A172 (cell line): ENCODE data around the gene PRR5L. TPM values are rescaled to one million over a fixed set of nuclear protein-coding genes. Genes with fewer than 3 reads are reported as not detected.
A peak's percentile ranks its signal among the peaks of the same experiment; 100 is the strongest.
"Not testable (repeated sequence)": the region's sequence is repeated elsewhere in the genome, so short reads cannot be mapped to it uniquely, and the experiment has no call there.

ENCODE experiments used
- DNase-seq: peaks from one replicate; pipeline ENCODE4 v3.0.0-alpha.2; 2015; ENCODE audit warnings: low spot score
- total RNA-seq: library from RNA; depleted of rRNA; stranded (reverse); fragments of >200 nt; shearing (Covaris generic); gene quantifications from 2 replicates; pipeline ENCODE4 v1.2.3, GENCODE V29; 2014

Gene PRR5L
- total RNA-seq, 1 experiment from 2014 or later = 2.5 TPM

GRCh38 chr11:36459046-36459445 lies 163.0 kb downstream of the PRR5L start:
- DNase-seq = no peak

GRCh38 chr11:36460220-36460619 lies 164.1 kb downstream of the PRR5L start:
- no peak for DNase-seq

DNA sequence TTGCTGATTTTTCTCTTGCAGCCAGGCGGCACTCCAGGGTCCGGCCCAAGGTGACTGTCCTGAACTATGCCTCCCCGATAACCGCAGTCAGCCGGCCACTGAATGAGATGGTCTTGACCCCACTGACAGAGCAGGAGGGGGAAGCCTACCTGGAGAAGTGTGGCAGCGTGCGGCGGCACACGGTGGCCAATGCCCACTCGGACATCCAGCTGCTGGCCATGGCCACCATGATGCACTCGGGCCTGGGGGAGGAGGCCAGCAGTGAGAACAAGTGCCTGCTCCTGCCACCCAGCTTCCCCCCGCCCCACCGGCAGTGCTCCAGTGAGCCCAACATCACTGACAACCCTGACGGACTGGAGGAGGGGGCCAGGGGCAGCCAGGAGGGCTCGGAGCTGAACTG lies 166.2 kb downstream of the PRR5L start:
- no peak for DNase-seq

DNA sequence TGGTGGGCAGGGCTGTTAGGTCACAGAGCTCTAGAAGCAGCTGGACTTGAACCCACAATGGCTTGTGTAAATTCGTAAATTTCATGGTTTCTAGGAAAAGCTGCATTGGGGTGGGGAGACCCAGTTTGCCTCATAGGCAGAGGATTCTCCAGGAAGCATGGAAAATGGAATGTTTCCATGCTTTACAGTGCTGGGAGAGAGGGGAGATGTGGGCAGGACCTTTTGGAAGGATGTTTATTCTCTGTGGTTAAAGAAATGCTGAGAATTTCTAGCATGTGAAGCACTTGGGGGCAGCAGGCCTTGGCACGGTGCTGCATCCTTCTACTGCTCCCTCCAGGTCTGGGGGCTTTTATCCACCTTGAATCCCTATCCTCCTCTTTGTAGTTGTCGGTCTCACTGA lies 167.7 kb downstream of the PRR5L start:
- DNase-seq = peak; percentile 46

DNA sequence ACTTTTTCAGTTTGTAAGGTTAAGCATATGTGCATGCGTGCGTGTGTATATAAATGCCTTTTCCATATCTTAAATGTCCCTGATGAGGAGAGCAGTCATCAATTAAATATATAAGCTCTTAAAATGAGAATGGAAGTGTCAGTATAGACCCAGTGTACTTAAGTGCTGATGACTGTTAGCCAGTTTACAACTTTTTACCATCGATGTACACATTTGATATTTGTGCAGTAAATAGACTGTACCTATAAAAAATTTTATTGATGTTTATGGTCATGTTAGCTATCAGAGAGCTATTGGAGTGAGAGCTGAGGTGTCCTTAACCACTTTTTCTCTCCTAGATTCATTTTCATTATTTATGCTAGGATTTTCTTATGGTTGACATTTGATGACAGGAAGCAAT lies 168.6 kb downstream of the PRR5L start:
- DNase-seq = no peak

DNA sequence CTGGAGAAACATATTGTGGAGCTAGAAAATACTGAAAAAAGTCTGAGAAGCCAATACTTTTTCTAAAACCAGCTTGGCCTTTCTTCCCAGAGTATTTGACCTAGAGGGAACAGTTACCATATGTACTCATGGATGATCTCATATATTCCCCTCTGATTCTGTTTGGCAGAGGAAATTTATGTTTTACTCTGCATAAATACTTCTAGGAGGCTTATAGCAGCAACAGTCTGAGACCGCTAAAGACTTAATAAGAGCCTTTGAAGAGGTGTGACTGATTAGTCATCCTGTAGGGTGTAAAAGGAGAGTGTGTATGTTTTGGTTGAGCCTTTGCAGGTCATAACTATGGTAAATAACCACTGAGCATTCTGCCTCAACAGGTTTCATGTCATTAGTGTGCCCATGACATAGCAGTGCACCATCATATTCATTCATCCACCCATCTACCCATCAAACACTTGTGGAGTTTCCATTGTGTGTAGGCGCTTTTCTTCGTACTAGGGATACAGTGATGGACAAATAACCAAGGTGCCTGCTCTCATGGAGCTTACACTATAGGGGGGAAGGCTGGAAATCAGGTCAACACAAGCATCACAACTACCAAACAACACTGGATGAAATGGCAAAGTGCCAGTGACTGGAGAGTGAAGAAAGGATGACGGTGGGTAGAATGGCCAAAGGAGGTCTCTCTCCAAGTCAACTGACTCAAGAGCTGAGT lies 169.5 kb downstream of the PRR5L start:
- DNase-seq = no peak

GRCh38 chr11:36467012-36467411 lies 170.9 kb downstream of the PRR5L start:
- no peak for DNase-seq

DNA sequence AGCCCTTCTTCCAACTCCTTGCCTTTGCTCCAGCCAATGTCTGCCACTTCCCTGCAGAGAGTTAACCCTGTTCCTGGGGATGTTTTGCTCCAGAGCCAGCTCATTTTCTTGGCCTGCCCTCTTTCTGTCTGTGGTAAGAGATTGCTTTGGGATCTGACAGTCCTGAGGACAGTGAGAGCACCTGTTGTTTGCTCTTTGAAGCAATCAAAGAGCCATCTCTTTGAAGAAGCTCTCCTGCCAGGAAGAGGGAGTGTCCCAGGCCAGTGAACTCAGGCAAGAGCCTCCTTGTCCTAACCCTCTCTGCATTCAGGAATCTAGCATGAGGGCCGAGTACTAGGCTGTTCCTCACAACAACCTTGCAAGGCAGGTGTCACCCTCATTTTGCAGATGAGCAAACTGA lies 171.8 kb downstream of the PRR5L start:
- DNase-seq = no peak

GRCh38 chr11:36469063-36469462 lies 173.0 kb downstream of the PRR5L start:
- no peak for DNase-seq

DNA sequence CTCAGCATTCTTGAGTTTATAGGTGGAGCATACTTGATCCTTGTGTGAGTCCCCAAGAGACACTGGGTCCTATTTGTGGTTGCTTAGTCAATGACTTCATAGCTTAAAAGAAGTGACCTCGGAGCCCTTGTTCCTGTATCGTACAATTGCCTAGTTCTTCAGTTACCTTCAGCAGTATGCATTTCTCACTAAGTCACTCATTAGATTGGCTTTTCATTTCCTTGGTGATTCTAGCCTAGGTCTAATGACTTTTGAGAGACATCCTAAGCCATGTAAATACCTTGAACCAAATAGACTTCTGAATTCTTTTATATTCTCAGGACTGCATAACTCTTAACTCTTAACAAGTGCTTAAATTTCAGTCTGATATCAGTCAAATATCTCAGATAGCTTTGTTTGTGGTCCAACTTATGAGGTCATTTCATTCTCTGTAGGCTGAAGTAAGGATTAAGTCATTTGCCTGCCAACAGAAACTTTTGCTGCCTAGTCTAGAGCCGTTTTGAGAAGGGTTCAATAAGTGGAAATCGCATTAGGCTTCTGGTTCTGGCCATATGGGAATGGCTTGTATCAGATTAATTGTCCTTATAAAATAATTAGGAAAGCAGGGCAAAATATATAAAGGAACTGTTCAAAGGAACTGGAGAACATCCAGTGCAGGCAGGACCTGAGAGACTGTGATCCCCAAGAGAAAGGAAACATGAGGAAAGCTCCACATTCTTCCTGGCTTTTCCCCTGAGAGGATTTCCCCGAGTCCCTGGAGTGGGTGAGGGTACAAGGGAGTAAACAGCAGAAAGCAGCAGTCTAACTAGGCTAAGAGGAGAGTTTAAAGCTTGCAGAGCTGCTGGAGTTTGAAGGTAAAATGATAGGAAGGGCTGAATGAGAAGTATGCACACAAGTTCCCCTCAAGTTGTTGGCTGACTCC lies 174.1 kb downstream of the PRR5L start:
- DNase-seq = no peak

GRCh38 chr11:36471577-36471976 lies 175.5 kb downstream of the PRR5L start:
- no peak for DNase-seq

DNA sequence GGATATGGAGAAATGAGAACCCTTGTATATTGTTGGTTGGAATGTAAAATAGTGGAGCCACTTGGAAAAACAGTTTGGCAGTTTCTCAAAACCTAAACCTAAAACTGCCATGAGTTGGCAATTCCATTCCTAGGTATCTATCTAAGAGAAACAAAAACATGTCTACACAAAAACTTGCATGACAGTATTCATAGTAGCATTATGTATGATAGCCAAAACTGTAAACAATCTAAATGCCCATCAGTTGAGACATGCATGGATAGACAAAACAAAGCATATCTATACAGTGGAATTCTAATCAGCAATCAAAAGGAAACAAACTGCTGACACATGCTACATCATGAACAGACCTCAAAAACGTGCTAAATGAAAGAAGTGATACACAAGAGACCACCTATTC lies 179.1 kb downstream of the PRR5L start:
- DNase-seq = no peak

GRCh38 chr11:36478700-36479329 lies 182.7 kb downstream of the PRR5L start:
- peak; percentile 66 for DNase-seq

- no peak for DNase-seq
These were observed 184.7 kb downstream of the PRR5L start for GRCh38 chr11:36480833-36481232.

- not testable (repeated sequence) for DNase-seq
These were observed 187.0 kb downstream of the PRR5L start for GRCh38 chr11:36483042-36483441.

GRCh38 chr11:36485298-36486002 lies 189.4 kb downstream of the PRR5L start:
- DNase-seq = no peak

DNA sequence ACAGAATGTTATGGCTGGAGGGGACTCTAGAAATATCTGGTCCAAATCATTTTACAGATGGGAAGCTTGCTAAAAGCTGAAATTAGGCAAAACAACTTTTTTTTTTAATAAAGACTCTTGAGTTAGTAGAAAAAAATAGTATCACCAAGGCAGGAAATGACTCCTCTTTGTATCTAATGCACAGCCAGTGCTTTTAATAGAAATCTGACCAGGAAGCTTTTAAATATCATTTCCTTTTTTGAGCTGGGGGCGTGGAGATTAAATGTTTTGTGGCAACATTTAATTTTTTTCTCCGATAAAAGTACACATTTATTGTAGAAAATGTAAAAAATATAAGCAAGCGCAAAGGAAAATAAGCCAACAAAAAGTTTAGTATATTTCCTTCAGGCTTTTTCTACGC lies 191.5 kb downstream of the PRR5L start:
- no peak for DNase-seq

GRCh38 chr11:36488096-36488495 lies 192.0 kb downstream of the PRR5L start:
- no peak for DNase-seq

GRCh38 chr11:36490026-36490806 lies 194.1 kb downstream of the PRR5L start:
- no peak for DNase-seq

DNA sequence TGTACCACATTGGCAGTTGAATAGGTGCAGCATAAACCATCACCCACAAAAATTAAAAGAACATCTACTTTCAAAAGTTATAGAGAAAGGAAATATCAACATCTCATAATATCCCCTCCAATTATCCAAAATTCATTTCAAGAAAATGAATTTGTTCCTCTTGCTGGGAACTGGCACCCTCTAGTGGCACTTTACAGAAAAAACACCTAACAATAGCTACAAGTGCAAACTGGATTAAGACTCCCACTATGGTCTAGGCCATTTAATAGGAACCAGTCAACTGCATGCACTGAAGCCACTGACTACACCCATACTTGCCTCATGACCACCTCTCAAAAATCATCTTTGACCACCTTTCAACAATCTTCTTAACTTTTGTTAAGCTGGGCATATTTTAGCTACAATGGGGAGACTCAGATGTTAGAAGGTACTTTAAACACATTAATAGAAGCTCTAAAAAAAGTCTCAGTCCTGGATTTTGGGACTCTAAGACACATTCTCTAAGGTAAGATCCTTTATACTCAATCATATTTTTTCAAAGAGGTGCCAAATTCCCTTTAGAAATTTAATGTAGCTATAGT lies 196.7 kb downstream of the PRR5L start:
- peak; percentile 52 for DNase-seq

GRCh38 chr11:36493332-36493731 lies 197.2 kb downstream of the PRR5L start:
- DNase-seq = no peak
